Measurements from ENCODE around the gene RABGAP1L.

DNA sequence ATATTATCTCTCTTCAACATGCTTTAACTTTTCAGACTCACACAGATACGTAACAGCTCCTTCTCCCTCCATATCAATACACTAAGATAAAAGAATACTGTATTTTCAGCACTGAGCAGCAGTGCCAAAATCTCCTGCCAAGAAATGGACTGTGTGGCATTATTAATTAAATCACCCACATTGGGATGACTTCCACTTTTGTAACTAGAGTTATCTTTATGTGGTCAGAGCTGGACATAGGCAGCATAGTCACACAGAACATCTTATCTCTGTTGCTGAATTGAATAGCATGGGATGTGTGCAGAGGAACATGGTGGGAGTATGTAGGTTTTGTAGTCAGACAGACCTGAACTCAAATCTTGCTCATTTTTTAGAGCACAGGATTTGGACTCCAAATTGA, 799.1 kb downstream of the RABGAP1L start:
- TF ChIP-seq, protein P1, sequence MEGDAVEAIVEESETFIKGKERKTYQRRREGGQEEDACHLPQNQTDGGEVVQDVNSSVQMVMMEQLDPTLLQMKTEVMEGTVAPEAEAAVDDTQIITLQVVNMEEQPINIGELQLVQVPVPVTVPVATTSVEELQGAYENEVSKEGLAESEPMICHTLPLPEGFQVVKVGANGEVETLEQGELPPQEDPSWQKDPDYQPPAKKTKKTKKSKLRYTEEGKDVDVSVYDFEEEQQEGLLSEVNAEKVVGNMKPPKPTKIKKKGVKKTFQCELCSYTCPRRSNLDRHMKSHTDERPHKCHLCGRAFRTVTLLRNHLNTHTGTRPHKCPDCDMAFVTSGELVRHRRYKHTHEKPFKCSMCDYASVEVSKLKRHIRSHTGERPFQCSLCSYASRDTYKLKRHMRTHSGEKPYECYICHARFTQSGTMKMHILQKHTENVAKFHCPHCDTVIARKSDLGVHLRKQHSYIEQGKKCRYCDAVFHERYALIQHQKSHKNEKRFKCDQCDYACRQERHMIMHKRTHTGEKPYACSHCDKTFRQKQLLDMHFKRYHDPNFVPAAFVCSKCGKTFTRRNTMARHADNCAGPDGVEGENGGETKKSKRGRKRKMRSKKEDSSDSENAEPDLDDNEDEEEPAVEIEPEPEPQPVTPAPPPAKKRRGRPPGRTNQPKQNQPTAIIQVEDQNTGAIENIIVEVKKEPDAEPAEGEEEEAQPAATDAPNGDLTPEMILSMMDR (IDR thresholded peaks at IDR 0.05) = no peak
- TF ChIP-seq EZH2 (IDR thresholded peaks at IDR 0.05) = no peak
- TF ChIP-seq EZH2phosphoT487 (IDR thresholded peaks at IDR 0.05) = no peak
